GM19324 (cell line): Measurements from ENCODE around the gene SNX24.

Experiments used
- ATAC-seq: cut with Tn5 transposase; IDR thresholded peaks from one replicate; pipeline ENCODE4 v1.9.1; 2021; ENCODE audit warnings: mild to moderate bottlenecking, moderate library complexity; ENCODE audit not compliant: unreplicated experiment, low FRiP score

The SNX24 gene

GRCh38 chr5:122915717-122916461, 70.5 kb downstream of the SNX24 start:
- ATAC-seq, result peak; percentile 91

- ATAC-seq, result no peak
Measured at GRCh38 chr5:122916490-122916889, 71.1 kb downstream of the SNX24 start.

- no peak for ATAC-seq
Measured at GRCh38 chr5:122919969-122920368, 74.6 kb downstream of the SNX24 start.

- ATAC-seq, result no peak
Measured at GRCh38 chr5:122921826-122922225, 76.4 kb downstream of the SNX24 start.

GRCh38 chr5:122924203-122924602, 78.8 kb downstream of the SNX24 start:
- no peak for ATAC-seq

GRCh38 chr5:122924719-122925395, 79.4 kb downstream of the SNX24 start:
- no peak for ATAC-seq

- no peak for ATAC-seq
Measured at GRCh38 chr5:122929001-122929400, 83.6 kb downstream of the SNX24 start.

- ATAC-seq, result no peak
Measured at GRCh38 chr5:122929980-122930379, 84.6 kb downstream of the SNX24 start.

- ATAC-seq, result no peak
Measured at GRCh38 chr5:122933956-122934355, 88.5 kb downstream of the SNX24 start.

GRCh38 chr5:122936088-122936487, 90.7 kb downstream of the SNX24 start:
- ATAC-seq, result no peak

- no peak for ATAC-seq
Measured at GRCh38 chr5:122937914-122938313, 92.5 kb downstream of the SNX24 start.

- ATAC-seq, result no peak
Measured at GRCh38 chr5:122940890-122941289, 95.5 kb downstream of the SNX24 start.

- no peak for ATAC-seq
Measured at GRCh38 chr5:122941737-122942136, 96.3 kb downstream of the SNX24 start.

GRCh38 chr5:122942164-122942914, 96.9 kb downstream of the SNX24 start:
- no peak for ATAC-seq

GRCh38 chr5:122943050-122943698, 97.8 kb downstream of the SNX24 start:
- ATAC-seq, result no peak

GRCh38 chr5:122944051-122944450, 98.6 kb downstream of the SNX24 start:
- ATAC-seq, result no peak

- ATAC-seq, result no peak
Measured at GRCh38 chr5:122947372-122947771, 102.0 kb downstream of the SNX24 start.

GRCh38 chr5:122947772-122948171, 102.4 kb downstream of the SNX24 start:
- ATAC-seq, result no peak

- ATAC-seq, result no peak
Measured at GRCh38 chr5:122948319-122948718, 102.9 kb downstream of the SNX24 start.

GRCh38 chr5:122951658-122952057, 106.2 kb downstream of the SNX24 start:
- no peak for ATAC-seq

GRCh38 chr5:122954719-122955118, 109.3 kb downstream of the SNX24 start:
- no peak for ATAC-seq
